GM18909 (cell line): ENCODE results near the gene STAT3.
"Not testable (repeated sequence)": the region's sequence is repeated elsewhere in the genome, so short reads cannot be mapped to it uniquely, and the experiment has no call there.

Experiments used
- ATAC-seq: cut with Tn5 transposase; IDR thresholded peaks from one replicate; pipeline ENCODE4 v1.9.1; 2021; ENCODE audit warnings: mild to moderate bottlenecking; ENCODE audit not compliant: unreplicated experiment, poor library complexity

Gene STAT3

GRCh38 chr17:42305543-42306384, 82.5 kb downstream of the STAT3 start:
- no peak for ATAC-seq

- not testable (repeated sequence) for ATAC-seq
Observed at GRCh38 chr17:42305031-42305330, 83.3 kb downstream of the STAT3 start.

GRCh38 chr17:42304187-42305030, 83.8 kb downstream of the STAT3 start:
- no peak for ATAC-seq

- ATAC-seq: no peak
Observed at GRCh38 chr17:42303694-42304093, 84.5 kb downstream of the STAT3 start.

- ATAC-seq: no peak
Observed at GRCh38 chr17:42301022-42301421, 87.2 kb downstream of the STAT3 start.

GRCh38 chr17:42299913-42300312, 88.3 kb downstream of the STAT3 start:
- ATAC-seq: not testable (repeated sequence)

GRCh38 chr17:42299361-42299760, 88.9 kb downstream of the STAT3 start:
- ATAC-seq: not testable (repeated sequence)

- not testable (repeated sequence) for ATAC-seq
Observed at GRCh38 chr17:42297775-42298174, 90.5 kb downstream of the STAT3 start.

- ATAC-seq: no peak
Observed at GRCh38 chr17:42296012-42296411, 92.2 kb downstream of the STAT3 start.

GRCh38 chr17:42294469-42295398, 93.5 kb downstream of the STAT3 start:
- ATAC-seq: no peak

- ATAC-seq: no peak
Observed at GRCh38 chr17:42291129-42291528, 97.1 kb downstream of the STAT3 start.

GRCh38 chr17:42290577-42290976, 97.7 kb downstream of the STAT3 start:
- no peak for ATAC-seq

- no peak for ATAC-seq
Observed at GRCh38 chr17:42289611-42290181, 98.5 kb downstream of the STAT3 start.

- peak; percentile 18 for ATAC-seq
Observed at GRCh38 chr17:42288803-42289610, 99.2 kb downstream of the STAT3 start.

GRCh38 chr17:42287977-42288802, 100.1 kb downstream of the STAT3 start, which contains the start of gene STAT5A:
Gene STAT5A, plus strand, starts transcription at chr17:42288498. Its CDS starts 914 bp downstream, at chr17:42289412.
- peak; percentile 54 for ATAC-seq

GRCh38 chr17:42287305-42287976, 100.8 kb downstream of the STAT3 start:
- no peak for ATAC-seq

- ATAC-seq: no peak
Observed at GRCh38 chr17:42286411-42287221, 101.6 kb downstream of the STAT3 start.
